Spleen (tissue), 7 donors: ENCODE results near the gene UACA.

Experiments
- CTCF ChIP-seq, 11 experiments: fragments of 200-600 bp in 7 of 11; fragments of 450-650 bp in 4 of 11; sonication (generic) in 4 of 11; IDR thresholded peaks in 8 of 11; conservative IDR thresholded peaks in 3 of 11; 1 replicate in 7 of 11; 2 replicates in 4 of 11; pipeline versions ENCODE4 v1.4.0 to v1.8.0; 2016 to 2021; ENCODE audit warnings: antibody characterized with exemption in 11 of 11, inconsistent platforms in 4 of 11, mild to moderate bottlenecking in 1 of 11
- POLR2A ChIP-seq, 3 donors: fragments of 450-650 bp; IDR thresholded peaks; one replicate each; pipeline ENCODE4 v1.5.1; 2017; ENCODE audit warnings: antibody characterized with exemption in 3 of 3, mild to moderate bottlenecking in 1 of 3
- POLR2AphosphoS5 ChIP-seq, 3 donors: sonication (generic); formaldehyde crosslinking; IDR thresholded peaks; one replicate each; pipeline ENCODE4 v1.5.1; 2017; ENCODE audit warnings: antibody characterized with exemption in 3 of 3
- donor health status: DM: no; HTN: no; CAD: no; lungs with moderate emphysema.
- donor health status: DM: no; HTN: no; CAD: no.
- donor health status: DM: no; HTN: no; CAD: no.

- peak in 2 of 3 donors; percentile 28 to 40 for TF ChIP-seq POLR2AphosphoS5 (IDR thresholded peaks at IDR 0.05)
- TF ChIP-seq CTCF (IDR thresholded peaks at IDR 0.05 in 8 of 11, conservative IDR thresholded peaks at IDR 0.05 in 3 of 11), result no peak
- no peak for TF ChIP-seq POLR2A (IDR thresholded peaks at IDR 0.05)
Measured at GRCh38 chr15:70806992-70807712, 43.8 kb upstream of the UACA start.
